OCI-M1 (cell line): ENCODE results near the gene PTPRA.
"Not testable (repeated sequence)": the region's sequence is repeated elsewhere in the genome, so short reads cannot be mapped to it uniquely, and the experiment has no call there.

Experiments
- DNase-seq: peaks from one replicate; lab custom pipeline; 2025; lab: John Stamatoyannopoulos, UW

The PTPRA gene

GRCh38 chr20:2873010-2873746 lies at the start of gene PTPRA:
Gene PTPRA (plus strand): TSS chr20:2873481. CDS start chr20:2964278, 90,797 bp downstream.
- DNase-seq, result peak; percentile 97

GRCh38 chr20:2825761-2826160 lies 47.5 kb upstream of the PTPRA start:
- no peak for DNase-seq

GRCh38 chr20:2826655-2827054 lies 46.6 kb upstream of the PTPRA start:
- DNase-seq, result no peak

- DNase-seq, result no peak
Observed at GRCh38 chr20:2829376-2829775, 43.9 kb upstream of the PTPRA start.

GRCh38 chr20:2831206-2831605 lies 42.1 kb upstream of the PTPRA start:
- DNase-seq, result not testable (repeated sequence)

- no peak for DNase-seq
Observed at GRCh38 chr20:2833761-2834160, 39.5 kb upstream of the PTPRA start.

GRCh38 chr20:2834401-2835110 lies 38.7 kb upstream of the PTPRA start:
- DNase-seq, result no peak

GRCh38 chr20:2835331-2835796 lies 37.9 kb upstream of the PTPRA start:
- DNase-seq, result no peak

GRCh38 chr20:2836035-2836434 lies 37.2 kb upstream of the PTPRA start:
- no peak for DNase-seq

- DNase-seq, result no peak
Observed at GRCh38 chr20:2837221-2837960, 35.9 kb upstream of the PTPRA start.

GRCh38 chr20:2838170-2838797 lies 35.0 kb upstream of the PTPRA start:
- DNase-seq, result no peak

- DNase-seq, result no peak
Observed at GRCh38 chr20:2838847-2839671, 34.2 kb upstream of the PTPRA start.

GRCh38 chr20:2839732-2840137 lies 33.5 kb upstream of the PTPRA start:
- DNase-seq, result no peak

GRCh38 chr20:2840138-2840966 lies 32.9 kb upstream of the PTPRA start, which contains the start of the genes PCED1A and VPS16:
Gene PCED1A (minus strand): TSS chr20:2840655. CDS start chr20:2839912, 743 bp downstream.
Gene VPS16 (plus strand): TSS chr20:2840745. CDS start chr20:2840775, 30 bp downstream.
- peak; percentile 94 for DNase-seq

- peak; percentile 72 for DNase-seq
Observed at GRCh38 chr20:2840967-2841531, 32.2 kb upstream of the PTPRA start.

GRCh38 chr20:2845607-2846006 lies 27.7 kb upstream of the PTPRA start:
- DNase-seq, result no peak

- DNase-seq, result no peak
Observed at GRCh38 chr20:2846698-2847097, 26.6 kb upstream of the PTPRA start.

- DNase-seq, result no peak
Observed at GRCh38 chr20:2847802-2848201, 25.5 kb upstream of the PTPRA start.

- DNase-seq, result no peak
Observed at GRCh38 chr20:2849529-2849928, 23.8 kb upstream of the PTPRA start.

GRCh38 chr20:2851086-2851485 lies 22.2 kb upstream of the PTPRA start:
- DNase-seq, result no peak
